MCF 10A (cell line): ENCODE measurements around the gene MGST3. TPM values are rescaled to one million over a fixed set of nuclear protein-coding genes. Genes with fewer than 3 reads are reported as not detected.
A peak's percentile ranks its signal among the peaks of the same experiment; 100 is the strongest.

Source experiments
- BruUV-seq: library from RNA; stranded (reverse); fragments of 400-500 nt; replicated peaks from 2 replicates; lab custom pipeline; 2021; lab: Mats Ljungman, UMichigan
- CTCF ChIA-PET: fragments of 300-600 bp; sonication (Branson Sonifier 250); formaldehyde crosslinking; extraction: SDS; loops from one replicate; lab custom pipeline; 2021; ENCODE audit warnings: antibody characterized with exemption, inconsistent platforms; lab: Yijun Ruan, JAX
- POLR2A ChIA-PET: fragments of 300-600, 350-650 bp; sonication (Branson Sonifier 250); formaldehyde crosslinking; extraction: SDS; loops from one replicate; lab custom pipeline; 2020; ENCODE audit warnings: antibody characterized with exemption, inconsistent platforms; lab: Yijun Ruan, JAX
- DNase-seq: peaks from one replicate; pipeline ENCODE4 v3.0.0-alpha.2; 2018; ENCODE audit not compliant: unreplicated experiment
- H3K27ac Mint-ChIP-seq: one replicate; pipeline ENCODE4 v1.8.0; 2022; ENCODE audit warnings: mild to moderate bottlenecking, low read depth, mixed read lengths; ENCODE audit not compliant: unreplicated experiment
- H3K27me3 Mint-ChIP-seq: one replicate; pipeline ENCODE4 v1.8.0; 2022; ENCODE audit warnings: mixed read lengths; ENCODE audit not compliant: insufficient read depth, unreplicated experiment
- H3K36me3 Mint-ChIP-seq: one replicate; pipeline ENCODE4 v1.8.0; 2022; ENCODE audit warnings: mild to moderate bottlenecking, moderate library complexity, mixed read lengths; ENCODE audit not compliant: insufficient read depth, unreplicated experiment
- H3K4me1 Mint-ChIP-seq: one replicate; pipeline ENCODE4 v1.8.0; 2022; ENCODE audit warnings: mixed read lengths; ENCODE audit not compliant: insufficient read depth, unreplicated experiment
- H3K4me3 Mint-ChIP-seq: one replicate; pipeline ENCODE4 v1.8.0; 2022; ENCODE audit warnings: mild to moderate bottlenecking, moderate library complexity, mixed read lengths; ENCODE audit not compliant: unreplicated experiment
- H3K9me3 Mint-ChIP-seq: one replicate; pipeline ENCODE4 v1.8.0; 2022; ENCODE audit warnings: mixed read lengths; ENCODE audit not compliant: unreplicated experiment
- CTCF ChIP-seq: fragments of 200-600 bp; IDR thresholded peaks from one replicate; pipeline ENCODE4 v1.8.0; 2022; ENCODE audit warnings: antibody characterized with exemption, mild to moderate bottlenecking; ENCODE audit not compliant: unreplicated experiment
- intact Hi-C: fragments of 100-400 bp; cut with micrococcal nuclease; formaldehyde crosslinking; loops from 2 replicates; pipeline ENCODE4 v1.14.1; 2022
- total RNA-seq: library from RNA; stranded (reverse); gene quantifications from 2 replicates; pipeline ENCODE4 v1.2.3, GENCODE V29; 2022

Gene MGST3
- total RNA-seq, 1 experiment from 2014 or later: 75.5 TPM

DNA sequence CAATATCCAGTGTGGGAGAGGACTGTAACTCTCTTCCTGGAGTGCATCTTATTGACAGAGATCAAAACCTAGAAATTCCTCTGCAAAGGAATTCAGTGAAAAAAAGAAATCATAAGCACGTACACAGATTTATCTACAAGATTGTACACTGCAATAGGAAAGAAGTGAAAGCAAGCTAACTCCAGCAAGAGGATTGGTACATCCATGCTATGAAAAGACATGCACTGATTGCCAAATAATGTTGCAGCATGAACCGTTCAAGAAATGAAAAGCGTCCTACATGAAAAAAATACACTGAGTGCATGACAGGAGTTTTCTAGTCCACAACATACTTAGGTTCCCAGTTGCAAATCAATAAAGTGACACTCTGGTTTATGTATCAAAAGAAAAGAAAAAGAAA, 1.9 kb upstream of the MGST3 start:
- Mint-ChIP-seq H3K9me3 (no peaks in the 10 kb centered on the region), H3K36me3 (no peaks in the 10 kb centered on the region), H3K4me3 (peak overlapping the region; percentile 38), H3K4me1 (peaks cover 16% of the 10 kb centered on the region), H3K27ac (no peak overlapping the region), H3K27me3 (no peaks in the 10 kb centered on the region)
- BruUV-seq: no TSS peak
- TF ChIP-seq CTCF: no peak
- intact Hi-C loops: no loop called here
- no peak for DNase-seq
- ChIA-PET CTCF (interaction anchor here (0.6 to 1.0 kb wide), 2 partner anchors 27 to 518 kb away, joined by 4 read pairs; no protein-coding TSS in a partner anchor), POLR2A (interaction anchor here (5.1 to 5.5 kb wide), 2 partner anchors 30 to 67 kb away, joined by 104 to 128 read pairs; partner anchors contain the start of gene ALDH9A1)

DNA sequence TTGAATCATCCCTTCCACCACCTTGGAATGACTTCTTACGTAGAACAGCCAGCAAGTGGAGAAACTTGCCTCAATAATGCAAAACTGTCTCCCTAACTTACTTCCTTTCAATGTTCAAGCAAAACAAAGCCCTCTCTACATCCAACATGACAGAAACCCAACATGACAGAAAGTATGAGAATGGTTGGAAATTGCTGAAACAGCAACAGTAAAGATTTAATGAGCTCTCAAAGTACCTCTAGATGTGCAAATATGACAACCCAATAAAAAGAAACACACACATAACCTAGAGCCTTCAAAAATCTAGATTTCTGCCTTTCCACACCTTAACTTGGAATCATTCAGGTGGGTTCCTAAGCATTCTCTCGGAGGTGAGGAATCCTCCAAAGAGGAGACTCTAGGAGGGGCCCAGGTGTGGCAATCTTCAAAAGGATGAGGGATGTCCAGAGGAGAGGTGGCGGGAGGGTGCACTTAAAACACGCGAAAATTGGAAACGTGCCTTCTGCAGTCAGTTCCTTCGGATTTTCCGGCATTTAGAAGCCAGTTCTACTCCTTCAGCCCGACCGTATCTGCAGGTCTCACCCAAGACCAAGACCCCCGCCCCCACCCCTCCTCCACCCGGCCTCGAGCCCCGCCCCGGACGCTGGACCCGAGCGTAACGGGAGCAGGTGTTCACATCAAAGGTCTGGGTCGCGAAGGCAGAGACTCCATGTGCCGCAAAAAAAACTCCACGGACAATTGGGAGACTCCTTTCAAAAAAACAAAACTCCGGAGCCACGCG, 996 bp upstream of the MGST3 start:
- no peak for DNase-seq
- intact Hi-C loops: loop anchor here (1.0 to 5.0 kb wide), 5 partner anchors 29 to 267 kb away; partner anchors contain the start of gene TMCO1
- no peak overlapping the region for H3K27ac Mint-ChIP-seq

DNA sequence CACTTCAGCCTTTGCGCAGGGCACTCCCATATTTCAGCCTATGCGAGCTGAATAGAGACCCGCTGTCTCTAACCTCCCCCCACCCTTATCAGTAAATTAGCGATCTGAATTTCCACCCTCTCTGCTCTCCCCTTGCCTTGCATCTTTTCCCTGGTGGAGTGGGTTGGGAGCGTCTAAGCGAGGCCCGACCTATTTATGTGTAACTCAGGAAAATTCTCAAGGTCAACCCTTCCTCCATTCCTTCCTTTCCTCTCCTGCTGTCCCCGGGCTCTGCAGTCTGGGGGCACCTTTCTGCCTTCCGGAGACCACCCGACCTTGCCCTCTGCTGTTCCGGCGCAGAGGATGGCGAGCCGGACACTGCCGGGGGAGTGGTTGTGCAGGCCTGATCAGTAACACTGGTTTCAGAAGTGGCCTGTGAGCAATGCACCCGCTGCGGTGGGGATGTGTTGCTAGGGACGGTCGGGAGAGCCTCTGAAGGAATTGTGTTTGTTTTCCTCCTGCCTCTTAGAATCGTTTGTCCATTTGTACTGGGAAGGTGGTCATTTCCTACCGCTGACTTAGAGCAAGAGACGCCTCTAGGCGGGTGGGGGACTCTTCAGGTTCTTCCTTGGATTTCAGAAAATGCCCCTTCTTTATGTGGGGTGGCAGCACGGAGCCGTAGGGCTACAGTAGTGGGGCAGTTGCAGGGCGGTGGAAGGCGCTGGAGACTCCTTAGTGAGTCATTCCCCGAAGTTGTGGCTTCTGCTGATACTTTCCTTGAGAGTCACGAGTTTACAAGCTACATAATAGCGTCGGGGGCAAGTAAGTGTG, 513 bp downstream of the MGST3 start:
- Mint-ChIP-seq H3K9me3 (no peaks in the 10 kb centered on the region), H3K4me3 (no peak overlapping the region), H3K36me3 (peaks cover 12% of the 10 kb centered on the region), H3K27ac (no peak overlapping the region), H3K27me3 (no peaks in the 10 kb centered on the region), H3K4me1 (peaks cover 22% of the 10 kb centered on the region)
- intact Hi-C loops: loop anchor here (1.0 to 5.0 kb wide), 6 partner anchors 33 to 266 kb away; partner anchors contain the start of gene TMCO1
- CTCF ChIA-PET: interaction anchor here (0.6 to 3.6 kb wide), 13 partner anchors 13 to 1984 kb away, joined by 3 to 18 read pairs (median 4); no protein-coding TSS in a partner anchor
- TF ChIP-seq CTCF: no peak
- no TSS peak for BruUV-seq
- POLR2A ChIA-PET: interaction anchor here (0.6 to 5.5 kb wide), 38 partner anchors 9 to 1591 kb away, joined by 3 to 128 read pairs (median 4); partner anchors contain the start of genes ALDH9A1, POU2F1, TADA1 and TMCO1
- peak; percentile 93 for DNase-seq

More for the DNA sequence above, 996 bp upstream of the MGST3 start:
- no peaks in the 10 kb centered on the region for H3K9me3 Mint-ChIP-seq
- CTCF ChIA-PET: interaction anchor here (0.6 to 3.6 kb wide), 7 partner anchors 20 to 1253 kb away, joined by 3 to 14 read pairs (median 3); no protein-coding TSS in a partner anchor
- H3K4me3 Mint-ChIP-seq: no peak overlapping the region
- H3K27me3 Mint-ChIP-seq: no peaks in the 10 kb centered on the region
- TSS peak; percentile 80 for BruUV-seq
- no peak for TF ChIP-seq CTCF
- no peaks in the 10 kb centered on the region for H3K36me3 Mint-ChIP-seq
- POLR2A ChIA-PET: interaction anchor here (0.7 to 5.5 kb wide), 25 partner anchors 10 to 1592 kb away, joined by 3 to 128 read pairs (median 6); partner anchors contain the start of genes ALDH9A1, TADA1 and TMCO1
- peaks cover 22% of the 10 kb centered on the region for H3K4me1 Mint-ChIP-seq
